ENCODE results near the gene MINAR2.

Gene MINAR2, protein sequence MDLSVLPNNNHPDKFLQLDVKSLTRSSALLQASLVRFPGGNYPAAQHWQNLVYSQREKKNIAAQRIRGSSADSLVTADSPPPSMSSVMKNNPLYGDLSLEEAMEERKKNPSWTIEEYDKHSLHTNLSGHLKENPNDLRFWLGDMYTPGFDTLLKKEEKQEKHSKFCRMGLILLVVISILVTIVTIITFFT

GRCh38 chr5:129747572-129748407 lies at the start of gene MINAR2:
Gene MINAR2 (plus strand): TSS chr5:129748094. CDS start chr5:129748191, 97 bp downstream.
- DNase-seq = no peak

DNA sequence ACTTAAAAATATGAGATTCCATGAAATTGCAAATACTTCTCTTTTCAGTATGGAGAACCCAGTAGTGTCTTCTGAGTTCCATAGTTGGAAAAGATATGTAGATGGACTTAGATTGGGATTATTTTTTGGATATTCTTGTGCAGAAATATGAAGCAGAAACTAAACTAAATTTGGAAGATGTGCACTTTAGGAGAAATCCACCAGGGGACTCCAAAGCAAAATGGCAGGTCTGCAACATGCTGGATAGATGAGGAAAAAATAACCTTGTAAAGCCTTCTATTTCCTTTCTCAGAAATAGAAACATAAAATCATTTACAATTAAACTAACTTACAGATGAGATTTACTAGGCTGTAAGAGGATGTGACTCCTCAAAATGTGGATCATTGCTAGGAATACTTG lies 49.2 kb upstream of the MINAR2 start:
- peak in 1 of 2 experiments; percentile 19 for DNase-seq

GRCh38 chr5:129716235-129716634 lies 31.7 kb upstream of the MINAR2 start:
- no peak for DNase-seq

- no peak for DNase-seq
Measured at GRCh38 chr5:129716651-129717050, 31.2 kb upstream of the MINAR2 start.

- no peak for DNase-seq
Measured at GRCh38 chr5:129717751-129718310, 30.1 kb upstream of the MINAR2 start.

GRCh38 chr5:129718471-129719090 lies 29.3 kb upstream of the MINAR2 start:
- no peak for DNase-seq

GRCh38 chr5:129724222-129724621 lies 23.7 kb upstream of the MINAR2 start:
- no peak for DNase-seq

DNA sequence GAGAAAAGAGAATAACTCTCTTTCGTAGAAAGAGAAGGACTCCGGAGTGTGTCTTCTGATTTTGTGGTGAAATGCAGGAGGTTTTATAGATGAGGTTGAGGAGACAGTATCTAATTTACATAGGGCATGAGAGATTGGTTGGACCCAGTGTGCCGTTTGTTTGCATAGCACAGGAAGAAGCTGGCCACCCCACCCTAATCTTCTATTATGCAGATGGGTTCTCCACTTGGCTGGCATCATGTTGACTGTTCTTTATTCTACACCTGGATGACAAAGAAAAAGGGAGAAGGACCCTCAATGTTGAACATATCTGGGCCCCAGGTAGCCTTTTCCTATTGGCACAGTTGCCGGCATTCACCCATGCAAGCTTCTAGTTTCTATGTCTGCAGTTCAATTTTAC lies 23.2 kb upstream of the MINAR2 start:
- DNase-seq = no peak

DNA sequence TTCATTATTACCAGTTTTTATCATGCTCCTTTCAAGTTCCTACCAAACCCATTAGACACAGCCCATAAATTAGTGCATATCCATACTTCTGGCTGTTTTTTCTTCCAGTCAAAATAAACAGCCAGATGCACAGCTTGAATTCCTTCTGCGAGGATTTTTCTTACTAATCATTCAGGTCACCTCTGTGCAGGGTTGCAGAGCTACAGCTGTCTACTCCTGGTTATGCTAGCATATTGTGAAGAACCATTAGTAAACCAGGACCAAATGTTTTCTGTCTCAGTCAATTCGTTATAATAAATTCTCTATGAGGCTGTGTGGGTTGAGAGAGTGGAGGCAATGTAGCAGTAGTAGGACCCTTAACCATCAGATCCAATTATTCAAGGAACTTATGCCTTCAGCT lies 8.1 kb upstream of the MINAR2 start:
- DNase-seq = no peak

GRCh38 chr5:129743541-129744187 lies 4.2 kb upstream of the MINAR2 start:
- DNase-seq = no peak

- no peak for DNase-seq
Measured at GRCh38 chr5:129745997-129746396, 1.9 kb upstream of the MINAR2 start.

DNA sequence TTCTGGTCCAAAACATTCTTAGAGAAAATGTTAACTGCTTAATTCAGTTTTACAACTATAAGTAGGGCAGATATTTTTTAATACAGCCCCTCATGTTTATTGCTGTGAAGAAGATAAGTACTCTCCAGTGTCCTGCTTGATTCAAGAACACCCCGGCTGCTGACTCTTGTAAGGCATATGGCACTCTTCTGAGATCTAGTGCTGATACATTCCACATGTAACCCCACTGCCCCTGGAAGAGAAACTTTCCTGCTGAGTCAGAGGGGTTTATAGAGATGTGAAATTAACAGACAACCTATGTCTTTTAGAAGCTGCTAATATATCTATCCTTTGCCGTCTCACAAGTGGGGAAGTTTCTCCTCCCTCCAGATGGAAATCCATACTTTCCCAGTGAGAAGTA lies 1.0 kb upstream of the MINAR2 start:
- no peak for DNase-seq

DNA sequence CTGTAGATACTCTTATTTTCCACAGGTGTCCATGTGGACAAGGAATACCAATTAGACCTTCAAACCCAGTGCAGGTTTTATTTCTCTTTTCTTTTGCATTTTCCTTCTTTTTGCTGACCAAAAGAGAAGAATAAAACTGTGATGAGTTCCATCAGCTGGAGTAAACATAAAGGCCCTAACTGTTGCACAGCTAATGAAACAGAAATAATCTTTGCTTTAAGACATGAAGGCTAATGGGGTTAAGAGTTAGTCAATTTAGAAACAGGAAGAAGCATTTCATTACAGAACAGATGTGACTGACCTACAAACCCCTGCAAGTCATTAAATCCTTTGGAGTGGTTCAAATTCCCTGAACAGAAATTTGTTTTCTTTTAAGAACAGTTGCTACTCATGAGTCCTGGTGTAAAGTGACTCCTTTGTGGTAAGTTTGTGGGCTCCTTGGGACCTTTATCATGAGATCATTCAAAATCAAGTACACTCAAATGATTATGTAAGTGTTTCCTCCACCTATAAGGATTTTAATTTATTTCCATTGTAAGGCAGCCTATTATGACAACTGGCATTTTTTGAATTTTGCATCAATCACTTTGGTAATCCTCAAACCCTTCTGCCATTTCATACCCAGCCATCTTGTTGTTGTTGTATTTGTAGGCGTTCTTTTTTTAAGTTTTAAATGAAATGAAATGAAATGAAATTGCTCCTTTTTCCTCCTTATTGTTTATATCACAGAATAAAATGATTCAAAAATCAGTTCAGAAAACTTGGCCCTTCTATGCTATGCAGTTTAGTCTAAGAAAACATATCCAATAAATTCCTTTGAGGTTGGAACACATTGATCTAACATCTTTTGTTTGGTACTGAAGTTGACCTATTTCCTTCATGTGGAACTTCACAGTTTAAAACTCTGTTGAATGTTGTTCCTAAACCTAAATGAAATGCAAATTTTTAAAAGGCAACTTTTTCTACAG lies 1.3 kb downstream of the MINAR2 start:
- no peak for DNase-seq

GRCh38 chr5:129760636-129761325 lies 12.9 kb downstream of the MINAR2 start:
- DNase-seq = no peak

GRCh38 chr5:129763651-129764050 lies 15.8 kb downstream of the MINAR2 start:
- DNase-seq = no peak

DNA sequence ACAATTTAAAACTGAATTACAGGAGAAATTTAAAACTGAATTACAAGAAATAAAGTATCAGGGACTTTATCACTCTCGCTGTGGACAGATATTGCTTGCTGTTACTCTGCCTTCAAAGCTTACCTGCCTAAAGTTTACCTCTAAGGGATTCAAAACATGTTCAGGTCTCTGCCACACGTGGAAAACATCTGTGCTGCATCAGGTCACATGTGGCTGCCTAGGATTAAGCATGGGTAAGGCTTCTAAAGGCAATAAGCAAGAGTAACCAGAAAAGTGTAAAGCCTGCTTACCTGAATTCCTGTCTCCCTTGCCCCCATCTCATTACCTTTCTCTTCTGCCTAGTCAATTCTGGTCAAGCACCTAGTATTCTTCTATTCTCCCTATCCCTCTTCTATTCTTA lies 18.9 kb downstream of the MINAR2 start:
- DNase-seq = no peak

DNA sequence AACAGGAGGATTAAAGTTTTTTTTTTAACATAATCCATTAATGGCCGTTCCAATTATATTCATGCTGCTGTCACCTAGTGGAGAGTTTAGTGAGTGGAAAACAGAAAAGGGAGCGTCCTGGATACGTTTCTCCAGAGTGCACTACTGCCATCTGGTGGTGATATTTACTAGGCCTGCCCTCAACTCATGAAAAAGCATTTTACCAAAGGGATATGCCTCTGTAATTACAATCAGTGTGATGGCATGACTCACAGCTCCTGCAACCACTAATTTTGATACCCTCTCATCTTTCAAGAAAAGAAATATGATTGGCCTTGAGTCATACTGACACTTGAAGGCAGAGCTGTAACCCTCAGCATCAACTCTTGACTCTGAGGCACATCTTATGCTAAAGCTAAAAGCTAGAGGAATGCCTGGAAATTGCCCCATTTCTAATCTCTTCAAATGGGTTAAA lies 20.1 kb downstream of the MINAR2 start:
- DNase-seq = peak; percentile 96 to 98

DNA sequence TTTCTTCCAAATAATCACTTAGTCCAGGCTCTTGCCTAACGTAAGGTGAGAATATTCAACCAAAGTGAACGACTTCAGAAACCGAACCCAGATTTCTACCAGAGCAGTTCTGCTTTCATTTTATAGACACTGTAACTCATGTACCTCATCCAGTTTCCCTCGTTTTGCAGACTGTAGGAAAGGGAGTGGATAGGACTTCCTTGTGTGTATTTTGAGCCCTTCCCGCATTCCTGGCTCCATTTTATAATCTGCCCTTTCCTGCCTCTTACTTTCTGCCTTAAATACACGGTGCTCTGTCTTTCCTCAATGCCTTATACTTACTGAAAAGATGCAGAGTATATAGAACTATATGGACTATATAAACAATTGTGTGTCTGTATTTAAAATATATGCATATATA lies 20.8 kb downstream of the MINAR2 start:
- no peak for DNase-seq

- DNase-seq = no peak
Measured at GRCh38 chr5:129770024-129770820, 22.3 kb downstream of the MINAR2 start.

All from Kasumi-1 (cell line).